Mesenteric fat pad (tissue), 1 donor: Measurements from ENCODE around the gene KCNF1. TPM values are rescaled to one million over a fixed set of nuclear protein-coding genes. Genes with fewer than 3 reads are reported as not detected.
A peak's percentile ranks its signal among the peaks of the same experiment; 100 is the strongest.

Source experiments
- DNase-seq: peaks from one replicate; pipeline ENCODE4 v3.0.0-alpha.2; 2020; ENCODE audit warnings: low spot score
- long read RNA-seq: library from polyadenylated mRNA; unstranded; transcript quantifications from one replicate; pipeline ENCODE4 v2.0.0, GENCODE V29; 2020
- total RNA-seq: library from RNA; stranded (reverse); fragmentation: NEBNext Ultra II Directional; extraction: Animal tissue kit (Norgen Biotek cat#: 25700); gene quantifications from one replicate; pipeline ENCODE4 v1.2.1, GENCODE V29; 2021
- donor health status: DM: yes; HTN: yes; CAD: no.

KCNF1 gene, protein sequence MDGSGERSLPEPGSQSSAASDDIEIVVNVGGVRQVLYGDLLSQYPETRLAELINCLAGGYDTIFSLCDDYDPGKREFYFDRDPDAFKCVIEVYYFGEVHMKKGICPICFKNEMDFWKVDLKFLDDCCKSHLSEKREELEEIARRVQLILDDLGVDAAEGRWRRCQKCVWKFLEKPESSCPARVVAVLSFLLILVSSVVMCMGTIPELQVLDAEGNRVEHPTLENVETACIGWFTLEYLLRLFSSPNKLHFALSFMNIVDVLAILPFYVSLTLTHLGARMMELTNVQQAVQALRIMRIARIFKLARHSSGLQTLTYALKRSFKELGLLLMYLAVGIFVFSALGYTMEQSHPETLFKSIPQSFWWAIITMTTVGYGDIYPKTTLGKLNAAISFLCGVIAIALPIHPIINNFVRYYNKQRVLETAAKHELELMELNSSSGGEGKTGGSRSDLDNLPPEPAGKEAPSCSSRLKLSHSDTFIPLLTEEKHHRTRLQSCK
- total RNA-seq = 0.13 TPM
- long read RNA-seq = 0 reads

DNA sequence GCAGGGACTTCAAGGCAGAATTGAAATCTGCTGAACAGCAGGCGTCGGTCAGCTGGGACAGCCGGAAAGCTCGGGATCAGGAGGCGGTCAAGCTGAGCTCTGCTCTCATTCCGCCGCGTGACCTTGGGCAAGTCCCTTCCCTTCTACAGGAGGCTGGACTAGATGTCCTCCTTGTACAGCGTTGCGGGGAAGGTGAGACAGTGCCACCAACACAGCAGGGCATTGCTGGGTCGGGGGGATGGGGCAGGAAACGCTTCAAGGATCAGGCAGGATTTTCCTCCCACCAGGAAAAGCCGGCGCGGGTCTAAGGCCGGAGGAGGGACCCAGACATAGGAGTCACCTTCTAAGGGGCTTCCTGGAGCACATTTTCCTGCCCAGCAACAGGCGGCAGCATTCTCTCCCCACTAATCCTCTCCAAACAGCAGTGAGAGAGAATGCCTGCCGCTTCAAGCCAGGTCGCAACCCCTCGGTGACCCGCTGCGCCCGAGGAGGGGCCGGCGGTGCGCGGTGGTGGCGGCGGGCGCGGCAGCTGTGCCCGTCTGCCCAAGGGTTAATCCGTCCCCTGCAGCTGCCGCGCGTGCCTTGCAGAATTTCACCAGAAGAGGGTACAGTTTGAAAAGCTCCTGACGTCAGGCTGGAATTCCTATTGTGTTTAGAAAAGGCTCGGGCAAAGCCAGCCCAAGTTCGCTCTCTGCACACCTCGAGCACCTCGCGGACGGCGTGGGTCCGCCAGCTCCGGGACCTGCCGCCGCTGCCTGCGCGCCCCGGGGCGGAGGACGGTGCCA is at the start of gene KCNF1:
Gene KCNF1, plus strand, starts transcription at position 644 of the 785 bp plus-strand sequence. CDS start 493 bp downstream, outside the sequence.
- peak; percentile 75 for DNase-seq

DNA sequence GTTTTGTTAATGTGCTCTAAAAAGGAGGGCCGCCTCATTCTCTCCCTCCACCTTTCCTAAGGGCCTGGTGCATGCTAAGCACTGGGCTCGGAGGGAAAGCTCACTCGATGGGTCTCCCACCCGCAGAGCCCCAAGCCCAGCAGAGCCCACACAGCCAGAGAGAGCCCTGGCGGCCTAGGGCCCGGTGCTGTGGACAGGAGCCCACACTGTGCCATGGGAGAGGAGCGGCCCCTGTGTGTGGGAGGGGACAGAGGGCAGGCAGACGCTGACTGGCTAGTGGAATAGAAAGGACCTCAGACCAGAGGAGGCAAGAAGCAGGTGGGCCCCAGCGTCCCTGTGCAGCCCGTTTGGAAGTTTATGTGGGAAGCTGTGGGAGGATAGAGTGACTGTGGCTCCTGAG is 49.4 kb upstream of the KCNF1 start:
- no peak for DNase-seq

DNA sequence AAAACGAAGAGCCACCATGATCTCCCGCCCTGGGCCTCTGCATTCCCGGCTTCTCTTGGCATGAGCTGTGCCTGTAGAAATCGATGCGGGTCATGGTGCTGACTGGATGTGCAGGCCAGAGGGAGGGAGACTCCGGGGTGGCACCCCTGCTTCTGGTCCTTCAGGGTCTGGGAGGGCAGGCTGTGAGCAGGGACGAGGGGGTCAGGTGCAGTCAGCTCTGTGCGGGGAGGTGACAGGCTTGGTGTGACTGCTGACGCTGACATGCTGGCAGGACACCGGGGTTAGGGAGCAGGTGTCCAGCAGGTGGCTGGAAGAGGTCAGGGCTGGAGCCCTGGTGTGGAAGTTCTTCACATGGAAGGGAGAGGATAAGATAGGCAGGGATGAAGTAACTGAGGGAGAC is 48.7 kb upstream of the KCNF1 start:
- DNase-seq = no peak

DNA sequence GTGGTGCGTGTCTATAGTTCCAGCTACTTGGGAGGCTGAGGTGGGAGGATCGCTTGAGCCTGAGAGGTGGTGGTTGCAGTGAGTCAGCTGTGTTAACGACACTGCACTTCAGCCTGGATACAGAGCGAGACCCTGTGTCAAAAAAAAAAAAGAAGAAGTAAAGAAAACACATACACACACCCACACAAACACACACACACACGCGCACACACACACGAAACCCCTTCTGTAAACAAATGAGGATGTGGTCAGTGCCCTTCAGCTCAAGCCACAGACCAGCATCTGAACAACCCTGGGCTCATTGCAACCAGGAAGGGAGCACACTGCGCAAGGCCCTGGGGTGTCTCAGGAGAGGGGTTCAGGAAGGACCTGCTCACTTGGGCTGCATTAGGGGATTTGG is 47.9 kb upstream of the KCNF1 start:
- no peak for DNase-seq

DNA sequence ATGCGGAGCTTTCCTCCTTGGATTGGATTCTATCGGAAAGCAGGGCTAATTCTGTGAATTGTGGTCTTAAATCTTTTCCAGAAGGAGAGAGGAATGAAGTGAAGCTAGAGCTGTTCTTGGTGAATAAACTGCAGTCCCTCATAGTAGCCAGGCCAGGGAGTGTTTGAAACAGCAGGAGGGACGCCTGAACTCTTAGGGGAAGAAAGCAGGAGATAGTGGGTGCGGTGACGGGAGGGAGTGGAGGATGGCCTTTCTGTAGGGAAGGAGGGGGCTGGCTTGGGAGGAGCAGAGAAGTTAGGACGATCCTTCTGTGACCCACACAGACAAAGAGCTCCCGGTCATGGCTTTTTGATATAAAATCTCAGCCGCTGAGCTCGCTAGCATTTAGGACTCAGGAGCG is 47.5 kb upstream of the KCNF1 start:
- no peak for DNase-seq

DNA sequence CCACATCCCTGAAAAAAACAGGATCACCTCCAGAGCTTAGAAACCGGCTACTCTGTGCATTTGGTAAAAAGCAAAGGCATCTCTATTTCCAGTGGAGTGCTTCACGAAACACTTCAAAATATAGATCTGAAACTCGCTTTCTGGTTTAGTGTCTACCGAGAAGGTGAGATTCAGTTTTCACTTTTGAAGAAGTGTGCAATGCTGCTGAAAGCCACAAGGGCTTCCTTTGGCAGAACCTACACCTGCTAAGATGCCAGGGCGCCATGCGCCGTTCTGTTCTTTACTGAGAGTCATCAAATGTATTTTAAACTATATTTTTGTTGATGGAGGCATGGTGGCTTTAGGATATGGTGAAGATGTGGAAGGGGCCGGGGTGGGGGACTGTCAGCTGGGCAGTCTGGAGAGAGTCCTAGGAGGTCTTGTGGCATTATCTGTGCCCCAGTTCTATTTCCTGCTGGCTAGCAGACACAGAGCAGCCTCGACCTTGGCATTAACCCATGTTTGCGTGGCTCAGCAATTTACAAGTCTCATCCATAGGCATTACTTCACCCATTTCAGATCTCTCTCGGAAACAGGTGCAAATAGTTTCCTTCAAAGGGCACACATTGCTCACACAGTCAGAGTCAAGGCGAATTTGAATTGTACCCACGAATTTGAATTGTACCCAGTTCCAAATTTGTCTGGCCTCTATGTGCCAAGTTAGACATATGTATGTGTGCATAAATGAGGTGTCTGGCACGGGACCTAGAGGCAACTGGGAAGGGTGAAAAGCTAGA is 46.7 kb upstream of the KCNF1 start:
- DNase-seq = no peak

DNA sequence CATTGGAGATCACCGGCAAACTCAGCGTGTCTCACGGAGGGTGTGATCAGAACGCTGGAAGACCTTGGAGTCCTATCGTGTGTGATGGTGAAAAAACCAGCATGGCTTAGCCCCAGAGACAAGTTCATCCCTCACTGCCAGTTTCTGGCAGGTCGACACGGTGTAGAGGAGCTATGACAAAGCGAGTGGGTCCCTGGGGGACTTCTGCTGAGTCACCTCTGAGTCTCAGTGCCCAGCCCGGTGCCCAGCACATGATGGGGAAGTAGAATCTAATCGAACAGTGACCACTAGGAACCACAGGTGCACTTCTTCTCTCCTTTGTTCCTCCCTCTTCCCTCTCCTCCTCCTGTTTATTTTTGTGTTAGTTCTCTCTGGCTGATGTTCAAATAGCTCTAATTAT is 45.9 kb upstream of the KCNF1 start:
- DNase-seq = no peak

DNA sequence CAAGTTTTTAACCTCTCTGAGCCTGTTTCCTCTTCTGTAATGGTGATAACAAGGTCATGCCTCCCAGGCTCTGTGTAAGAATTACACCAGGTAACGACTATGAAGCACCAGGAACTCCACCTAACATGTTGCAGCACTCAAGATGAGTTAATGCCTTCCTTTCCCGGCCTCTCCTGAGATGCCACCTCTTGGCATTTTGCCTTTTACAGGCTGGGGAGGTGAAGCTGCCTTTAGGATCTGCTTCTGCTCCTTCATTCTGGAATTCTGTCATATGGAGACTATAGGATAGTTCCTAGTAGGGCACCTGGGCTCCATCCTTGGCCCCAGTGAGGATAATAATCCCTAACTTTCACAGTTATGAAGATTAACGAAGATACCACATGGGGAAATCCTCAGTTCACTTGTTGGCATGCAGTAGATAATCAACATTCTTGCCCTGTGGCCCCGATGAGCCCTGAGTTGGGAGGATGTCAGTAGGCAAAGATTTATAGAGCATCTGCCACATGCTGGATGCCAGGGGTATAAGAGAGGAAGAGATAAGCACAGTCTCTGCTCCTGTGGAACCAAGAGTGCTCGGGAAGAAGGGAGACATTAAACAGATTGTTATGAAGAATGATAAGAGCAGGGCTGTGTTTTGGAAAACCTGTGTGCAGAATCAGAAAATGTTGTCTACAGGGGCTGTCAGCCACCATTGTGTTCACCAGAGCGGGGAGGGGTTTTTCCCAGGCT is 43.9 kb upstream of the KCNF1 start:
- no peak for DNase-seq

DNA sequence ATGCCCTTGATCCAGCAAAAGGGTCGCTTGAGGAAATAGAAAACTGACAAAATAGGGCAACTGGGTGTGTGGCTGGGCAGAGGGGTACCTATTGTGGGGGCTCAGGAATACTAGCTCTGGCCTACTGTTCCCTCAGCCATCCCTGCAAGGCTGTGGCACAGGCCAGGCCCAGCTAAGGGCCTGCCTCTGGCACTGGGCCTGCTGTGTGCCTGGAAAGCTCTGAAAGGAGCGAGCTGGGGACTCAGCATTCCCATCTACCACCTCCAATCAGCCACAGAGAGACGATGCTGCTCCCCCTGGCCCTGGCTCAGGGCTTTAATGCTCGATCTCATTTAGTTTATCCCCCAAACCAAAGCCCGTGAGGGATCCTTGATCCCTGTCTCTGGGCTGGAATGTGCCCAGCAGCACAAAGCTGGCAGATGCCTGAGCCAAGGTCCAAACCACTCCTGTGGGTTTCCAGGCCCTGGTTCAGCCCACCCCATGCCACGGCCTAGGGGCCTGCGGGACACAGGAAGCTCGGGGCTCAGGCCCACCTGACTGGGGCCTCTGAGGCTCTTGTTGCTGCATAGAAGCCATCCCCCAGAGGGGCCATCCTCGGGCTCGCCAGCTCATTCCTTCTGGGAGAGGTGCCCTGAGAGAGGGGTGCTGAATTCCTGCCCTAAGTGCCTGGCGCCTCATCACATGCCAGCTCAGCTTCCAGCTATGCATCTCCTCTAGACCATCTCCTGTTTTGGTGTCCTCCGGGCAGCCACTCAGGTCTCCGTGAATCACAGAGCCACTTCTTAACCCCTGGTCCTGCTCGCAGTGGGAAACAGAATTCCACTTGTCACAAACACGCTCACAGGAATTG is 43.0 kb upstream of the KCNF1 start:
- no peak for DNase-seq

DNA sequence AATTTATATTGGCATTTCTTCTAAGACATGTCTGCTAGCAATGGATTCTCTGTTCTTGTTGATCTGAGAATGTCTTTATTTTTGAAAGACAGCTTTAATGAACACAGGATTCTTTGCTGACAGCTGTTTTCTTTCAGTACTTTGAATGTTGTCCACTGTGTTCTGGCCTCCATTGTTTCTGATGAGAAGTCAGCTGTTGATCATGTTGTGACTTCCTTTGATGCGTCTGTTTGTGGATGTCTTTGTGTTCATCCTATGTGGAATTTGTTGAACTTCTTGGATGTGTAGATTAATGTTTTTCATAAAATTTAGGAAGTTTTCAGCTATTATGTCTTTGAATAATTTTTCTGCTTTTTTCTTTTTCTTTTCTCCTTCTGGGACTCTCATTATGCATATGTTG is 39.8 kb upstream of the KCNF1 start:
- DNase-seq = no peak

DNA sequence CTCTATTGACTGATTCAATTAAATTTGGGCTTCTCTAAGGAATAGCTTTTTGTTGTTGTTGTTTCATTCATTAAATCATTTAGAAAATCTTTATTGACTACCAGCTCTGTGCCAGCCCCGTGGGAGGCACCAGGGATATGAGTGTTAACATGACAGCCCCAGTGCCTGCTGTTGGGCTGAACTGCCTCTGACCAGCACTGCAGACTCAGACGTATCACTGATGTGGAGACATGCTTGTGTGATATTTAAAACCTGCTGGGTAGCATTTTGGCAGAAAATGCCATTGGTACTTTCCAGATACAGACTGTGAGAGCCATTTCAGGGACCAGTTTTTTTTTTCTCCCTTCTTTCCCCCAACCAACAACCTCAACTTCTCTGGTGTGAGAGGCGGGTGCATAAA is 38.6 kb upstream of the KCNF1 start:
- DNase-seq = no peak

DNA sequence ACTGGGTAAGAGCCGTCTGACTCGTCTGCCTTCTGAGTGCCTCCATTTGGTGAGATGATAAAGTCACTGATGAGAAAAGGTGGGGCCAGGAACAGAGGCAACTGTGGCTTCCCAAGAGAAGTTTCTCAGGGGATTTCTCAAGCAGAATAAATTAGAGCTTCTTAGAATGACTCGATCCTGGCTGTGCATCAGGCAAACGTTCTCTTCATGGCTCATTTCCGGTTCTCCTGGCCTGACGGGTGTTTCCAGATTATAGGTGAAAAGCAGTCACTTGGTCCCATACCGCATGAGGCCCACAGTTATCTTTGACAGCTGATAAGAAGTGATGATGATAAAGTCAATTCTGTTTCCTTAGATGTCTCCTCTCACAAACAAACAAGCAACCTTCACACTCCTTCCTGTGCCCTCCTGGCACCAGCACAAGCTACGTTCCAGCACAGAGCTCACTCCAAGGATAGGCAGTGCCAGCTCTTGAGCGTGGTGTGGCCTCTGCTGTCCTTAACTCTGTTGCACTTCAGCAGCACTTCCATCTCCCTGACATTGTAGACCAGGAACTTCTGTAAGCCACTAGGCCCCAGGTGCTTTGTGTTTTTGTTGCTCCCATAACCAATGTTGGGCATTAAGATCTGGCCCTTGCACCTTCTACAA is 37.8 kb upstream of the KCNF1 start:
- no peak for DNase-seq

DNA sequence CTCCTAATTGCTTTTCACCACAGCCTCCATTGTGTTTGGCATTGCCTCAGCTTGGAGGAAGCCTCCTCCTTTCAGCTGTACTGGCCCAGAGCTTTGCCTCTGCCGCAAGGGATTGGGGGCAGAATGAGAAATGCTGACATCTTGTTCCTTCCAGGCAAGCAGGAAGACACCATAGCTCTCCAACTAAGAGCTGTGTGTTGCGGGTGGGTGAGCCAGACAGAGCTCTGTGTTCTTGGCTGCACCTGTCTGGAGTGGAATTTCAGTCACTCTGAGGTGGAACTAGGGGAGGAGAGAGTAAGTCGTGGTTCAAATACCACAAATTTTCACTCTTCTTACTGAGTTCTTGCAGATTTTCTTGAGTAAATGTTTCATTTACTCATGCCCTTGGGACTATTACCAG is 36.6 kb upstream of the KCNF1 start:
- no peak for DNase-seq

DNA sequence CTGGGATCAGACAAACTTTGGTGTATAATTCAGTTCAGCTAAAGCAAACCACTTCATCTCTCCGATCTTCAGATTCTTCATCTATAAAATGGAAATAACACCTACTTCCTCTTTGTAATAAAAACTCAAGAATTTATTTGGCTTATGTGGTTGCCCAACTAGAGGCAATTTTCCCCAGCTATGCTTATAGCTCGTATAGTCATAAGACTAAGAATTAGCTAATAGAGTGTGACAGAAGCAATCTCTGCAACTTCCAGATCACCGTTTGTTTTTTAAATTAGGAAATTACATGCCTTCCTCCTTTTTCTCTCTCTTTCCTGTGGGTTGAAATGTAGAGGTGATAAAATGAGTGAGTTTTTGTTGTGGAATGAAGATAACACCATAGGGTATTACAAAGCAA is 35.3 kb upstream of the KCNF1 start:
- no peak for DNase-seq

DNA sequence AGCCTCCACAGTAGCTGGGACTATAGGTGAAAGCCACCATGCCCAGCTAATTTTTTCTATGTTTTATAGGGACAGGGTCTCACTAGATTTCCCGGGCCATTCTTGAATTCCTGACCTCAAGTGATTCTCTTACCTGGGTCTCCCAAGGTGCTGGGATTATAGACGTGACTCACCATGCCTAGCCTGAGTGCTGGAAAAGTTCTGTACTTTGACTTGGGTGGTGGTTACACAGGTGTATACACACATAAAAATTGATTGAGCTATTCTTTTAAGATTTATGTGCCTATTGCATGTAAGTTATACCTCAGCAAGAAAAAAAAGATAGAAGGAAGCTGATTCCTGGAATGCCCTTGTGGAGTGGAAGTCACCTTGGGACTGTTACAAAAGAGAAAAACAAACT is 34.8 kb upstream of the KCNF1 start:
- DNase-seq = no peak

DNA sequence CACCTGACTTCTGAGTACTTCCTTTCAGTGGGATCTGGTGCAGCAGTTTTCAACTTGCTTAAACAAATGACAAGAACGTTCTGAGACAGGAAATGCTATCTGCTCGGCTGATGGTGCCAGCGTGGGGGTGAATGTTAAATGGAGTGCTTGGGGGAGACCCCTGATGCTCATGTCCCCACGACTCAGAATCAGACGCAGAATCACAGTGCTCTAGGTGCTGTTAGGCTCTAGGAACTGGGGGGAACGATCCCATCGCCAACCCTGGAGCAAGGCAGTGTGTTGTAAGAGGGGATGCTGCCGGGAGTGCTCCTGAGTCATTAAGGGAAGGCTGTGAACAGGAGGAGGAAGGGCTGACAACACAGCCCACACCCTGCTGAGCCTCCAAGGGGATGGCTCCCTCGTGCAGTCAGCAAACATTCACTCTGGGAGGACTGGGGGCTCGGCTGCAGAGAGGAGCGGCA is 34.1 kb upstream of the KCNF1 start:
- no peak for DNase-seq

DNA sequence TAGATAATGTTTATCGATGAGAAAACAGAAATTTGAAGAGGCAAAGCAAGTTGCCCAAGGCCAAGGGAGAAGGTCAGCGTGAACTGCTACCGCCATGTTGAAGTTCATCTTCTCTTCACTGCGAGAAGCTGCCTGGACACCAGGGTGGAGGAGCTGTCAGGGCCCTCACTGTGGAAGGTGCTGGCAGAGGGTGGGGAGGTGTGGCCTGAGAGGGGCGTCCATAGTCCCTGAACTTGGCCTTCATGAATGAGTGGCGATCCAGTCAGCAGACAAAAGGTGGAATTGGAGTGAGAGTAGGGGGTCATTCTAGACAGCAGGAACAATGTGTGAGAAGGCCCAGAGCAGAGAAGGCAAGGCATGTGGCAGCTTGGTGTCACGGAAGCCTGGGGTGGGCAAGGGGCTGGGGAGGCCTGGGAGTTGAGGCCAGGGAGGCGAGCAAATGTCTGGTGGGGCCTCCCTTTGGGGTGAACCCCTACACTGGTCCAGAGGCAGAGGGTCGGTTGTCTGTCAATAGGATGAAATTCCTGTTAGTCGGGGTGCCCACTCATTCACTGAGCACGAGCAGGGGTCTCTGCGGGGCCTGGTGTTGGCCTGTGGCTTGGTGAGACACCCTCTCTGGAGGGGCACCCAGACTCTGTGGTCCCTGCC is 33.3 kb upstream of the KCNF1 start:
- no peak for DNase-seq

DNA sequence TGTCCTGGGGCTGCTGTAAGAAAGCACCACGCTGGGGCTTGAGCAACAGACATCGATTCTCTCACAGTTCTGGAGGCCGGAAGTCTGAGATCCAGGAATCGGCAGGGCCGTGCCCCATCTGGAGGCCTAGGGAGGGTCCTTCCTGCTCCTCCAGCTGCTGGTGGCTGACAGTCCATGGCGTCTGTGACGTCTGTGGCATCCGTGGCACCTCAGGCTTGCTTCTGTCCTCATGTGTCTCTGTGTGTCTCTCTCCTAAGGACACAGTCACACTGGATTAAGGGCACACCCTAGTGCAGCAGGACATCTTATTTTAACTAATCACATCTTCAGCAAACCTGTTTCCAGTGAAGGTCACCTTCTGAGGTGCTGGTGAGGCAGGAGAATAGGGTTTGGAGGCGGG is 32.6 kb upstream of the KCNF1 start:
- DNase-seq = no peak
